Prostate gland (tissue), 2 donors: Measurements from ENCODE around the gene LCTL. TPM values are rescaled to one million over a fixed set of nuclear protein-coding genes. Genes with fewer than 3 reads are reported as not detected.
"Not testable (repeated sequence)": the region's sequence is repeated elsewhere in the genome, so short reads cannot be mapped to it uniquely, and the experiment has no call there.

ENCODE experiments used
- DNase-seq: peaks from one replicate; pipeline ENCODE4 v3.0.0-alpha.2; 2019; ENCODE audit warnings: low spot score
- H3K27ac ChIP-seq, 2 donors: fragments of 200-600 bp; sonication (generic); 2 replicates each; pipeline ENCODE4 v1.5.1; 2017 to 2019
- H3K27me3 ChIP-seq: fragments of 200-600 bp; sonication (generic); replicated peaks from 2 replicates; pipeline ENCODE4 v1.5.1; 2019; ENCODE audit not compliant: insufficient read depth
- H3K36me3 ChIP-seq, 2 donors: fragments of 200-600 bp; sonication (generic); 1 replicate in 1 of 2; 2 replicates in 1 of 2; pipeline versions ENCODE4 v1.5.1 to v1.8.1; 2017 to 2019
- H3K4me1 ChIP-seq: fragments of 200-600 bp; sonication (generic); replicated peaks from 2 replicates; pipeline ENCODE4 v1.5.1; 2019
- H3K4me3 ChIP-seq, 2 donors: fragments of 200-600 bp; sonication (generic); 2 replicates each; pipeline ENCODE4 v1.5.1; 2017 to 2019
- H3K9me3 ChIP-seq: fragments of 200-600 bp; sonication (generic); 2 replicates; pipeline ENCODE4 v1.5.1; 2017
- POLR2A ChIP-seq: fragments of 450-650 bp; IDR thresholded peaks from one replicate; pipeline ENCODE4 v1.6.1; 2016; ENCODE audit warnings: antibody characterized with exemption, mild to moderate bottlenecking
- POLR2AphosphoS5 ChIP-seq: sonication (generic); formaldehyde crosslinking; IDR thresholded peaks from one replicate; pipeline ENCODE4 v1.6.1; 2017; ENCODE audit warnings: antibody characterized with exemption
- WGBS: methylation state at CpG from one replicate; pipeline ENCODE4 v1.1.5; 2018; 5-methylcytosine and 5-hydroxymethylcytosine counted together
- intact Hi-C: fragments of 100-400 bp; cut with DNase I; formaldehyde crosslinking; loops from one replicate; pipeline ENCODE4 v1.14.2; 2022
- total RNA-seq, 2 donors: library from RNA; depleted of rRNA; stranded (reverse); fragments of >200 nt; gene quantifications; one replicate each; pipeline ENCODE4 v1.1.0, GENCODE V29; 2016
- TF ChIP-seq, protein P1 (sequence below), 4 experiments: fragments of 200-600 bp in 2 of 4; fragments of 450-650 bp in 2 of 4; sonication (generic) in 2 of 4; IDR thresholded peaks; 1 replicate in 3 of 4; 2 replicates in 1 of 4; pipeline ENCODE4 v1.5.1; 2016 to 2019; ENCODE audit warnings: antibody characterized with exemption in 4 of 4, mild to moderate bottlenecking in 2 of 4, moderate library complexity in 2 of 4

The LCTL gene
- total RNA-seq, 2 donors from 2014 or later = not detected

DNA sequence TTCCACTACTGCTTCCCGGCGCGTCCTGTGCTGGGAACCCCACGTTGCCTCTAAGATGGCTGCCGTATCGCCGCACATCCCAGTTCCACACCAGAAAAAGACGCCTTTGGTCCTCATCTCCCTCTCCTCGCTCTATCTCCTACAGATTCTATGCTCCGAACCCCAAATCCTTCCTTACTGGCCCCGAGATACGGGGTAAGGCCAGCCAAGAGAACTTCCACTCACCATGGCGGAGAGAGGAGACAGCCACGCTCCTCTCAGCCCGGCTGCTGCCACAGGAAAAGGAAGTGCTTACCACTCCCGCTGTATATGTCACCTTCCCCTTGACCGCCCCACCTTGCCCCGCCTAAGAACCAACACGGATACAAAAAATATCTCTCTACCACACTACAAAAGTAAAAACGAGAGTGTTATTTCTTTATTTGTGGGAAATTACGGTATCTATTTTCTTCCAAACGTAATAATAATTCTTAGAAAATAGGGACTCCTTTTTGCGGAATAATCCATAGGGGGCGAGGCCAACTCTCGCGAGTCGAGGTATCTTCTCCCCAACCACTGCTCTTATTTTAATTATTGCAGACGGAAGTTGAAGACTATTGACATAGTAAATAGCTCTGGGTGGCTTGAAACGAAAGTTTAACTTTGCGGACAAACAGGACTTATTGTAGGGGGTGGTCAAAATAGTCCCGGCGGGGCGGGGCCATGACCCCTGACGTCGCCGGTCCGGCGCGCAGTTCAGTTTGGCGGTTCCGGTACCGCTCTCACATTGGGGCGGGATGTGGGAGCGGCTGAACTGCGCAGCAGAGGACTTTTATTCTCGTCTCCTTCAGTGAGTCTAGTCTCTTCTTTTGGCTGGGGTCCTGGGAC lies 61.0 kb downstream of the LCTL start, which contains the start of the genes RPL4 and ZWILCH:
RPL4 (minus strand) TSS at position 293 of the 867 bp plus-strand sequence; CDS start at position 228, 65 bp downstream.
ZWILCH (plus strand) TSS at position 764 of the 867 bp plus-strand sequence; CDS start at position 777, 13 bp downstream.
- intact Hi-C loops = loop anchor here (10.0 kb wide), 1 partner anchor 200 kb away; the partner anchor contains the start of gene SMAD6

DNA sequence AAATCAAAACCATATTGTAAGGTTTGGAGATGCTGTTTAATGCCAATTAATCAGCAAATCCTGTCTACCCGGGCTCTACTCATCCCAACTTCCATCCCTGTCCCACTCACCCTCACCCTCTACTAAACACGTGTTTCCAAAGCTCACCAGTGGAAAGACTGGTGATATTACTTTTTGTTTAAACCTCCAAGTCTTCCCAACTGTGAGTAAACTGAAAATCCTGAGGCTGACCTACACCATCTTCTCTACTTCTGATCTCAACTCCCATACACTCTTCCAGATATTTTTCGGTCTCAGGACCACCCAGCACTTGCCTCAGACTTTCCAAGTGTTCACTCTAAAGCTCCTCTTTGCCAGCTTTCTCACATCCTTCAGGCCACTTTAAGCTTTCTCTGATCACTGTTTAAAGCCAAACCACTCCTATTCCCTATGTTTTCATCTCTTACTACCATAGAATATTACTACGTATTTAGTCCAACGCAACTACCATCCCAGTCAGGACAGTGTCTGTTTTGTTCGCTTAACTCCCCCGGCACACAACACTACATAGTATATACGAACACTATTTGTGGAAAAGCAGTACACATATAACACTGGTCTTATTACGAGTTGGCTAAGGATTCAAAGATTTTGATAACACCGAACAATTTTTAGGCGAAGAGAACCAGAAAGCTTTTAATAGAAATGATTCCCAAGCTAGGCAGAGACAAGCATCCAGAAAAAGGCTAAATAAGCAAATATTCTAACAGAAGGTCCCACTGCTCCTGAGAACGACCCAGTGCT lies 61.8 kb downstream of the LCTL start:
- intact Hi-C loops = loop anchor here (10.0 kb wide), 1 partner anchor 201 kb away; the partner anchor contains the start of gene SMAD6
- Histone ChIP-seq H3K4me1 (peaks cover 4% of the 10 kb centered on the region), H3K36me3 (peaks cover 19 to 24% of the 10 kb centered on the region in 2 donors), H3K27me3 (no peaks in the 10 kb centered on the region), H3K9me3 (no peaks in the 10 kb centered on the region), H3K27ac (peak overlapping the region; percentile 78 to 95), H3K4me3 (peak overlapping the region; percentile 75 to 90)
- TF ChIP-seq POLR2AphosphoS5 = no peak
- under 1% methylated on average over 12 of the region's 12 CpGs for WGBS
- no peak for DNase-seq

More for the DNA sequence above, 61.0 kb downstream of the LCTL start, which contains the start of the genes RPL4 and ZWILCH:
- Histone ChIP-seq H3K9me3 (no peaks in the 10 kb centered on the region), H3K4me3 (peak within 1 kb of the TSS; percentile 75 to 90), H3K27me3 (no peaks in the 10 kb centered on the region), H3K27ac (peak within 1 kb of the TSS; percentile 78 to 95), H3K36me3 (peaks cover 15 to 18% of the 10 kb centered on the region in 2 donors), H3K4me1 (peaks cover 4% of the 10 kb centered on the region)
- peak; percentile 77 for TF ChIP-seq POLR2AphosphoS5
- TF ChIP-seq, protein P1, sequence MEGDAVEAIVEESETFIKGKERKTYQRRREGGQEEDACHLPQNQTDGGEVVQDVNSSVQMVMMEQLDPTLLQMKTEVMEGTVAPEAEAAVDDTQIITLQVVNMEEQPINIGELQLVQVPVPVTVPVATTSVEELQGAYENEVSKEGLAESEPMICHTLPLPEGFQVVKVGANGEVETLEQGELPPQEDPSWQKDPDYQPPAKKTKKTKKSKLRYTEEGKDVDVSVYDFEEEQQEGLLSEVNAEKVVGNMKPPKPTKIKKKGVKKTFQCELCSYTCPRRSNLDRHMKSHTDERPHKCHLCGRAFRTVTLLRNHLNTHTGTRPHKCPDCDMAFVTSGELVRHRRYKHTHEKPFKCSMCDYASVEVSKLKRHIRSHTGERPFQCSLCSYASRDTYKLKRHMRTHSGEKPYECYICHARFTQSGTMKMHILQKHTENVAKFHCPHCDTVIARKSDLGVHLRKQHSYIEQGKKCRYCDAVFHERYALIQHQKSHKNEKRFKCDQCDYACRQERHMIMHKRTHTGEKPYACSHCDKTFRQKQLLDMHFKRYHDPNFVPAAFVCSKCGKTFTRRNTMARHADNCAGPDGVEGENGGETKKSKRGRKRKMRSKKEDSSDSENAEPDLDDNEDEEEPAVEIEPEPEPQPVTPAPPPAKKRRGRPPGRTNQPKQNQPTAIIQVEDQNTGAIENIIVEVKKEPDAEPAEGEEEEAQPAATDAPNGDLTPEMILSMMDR (IDR thresholded peaks at IDR 0.05) = peak in 2 of 4 experiments; percentile 31 to 32
- peak; percentile 62 for TF ChIP-seq POLR2A
- peak; percentile 72 for DNase-seq
- WGBS = under 1% methylated on average over 46 of the region's 46 CpGs

DNA sequence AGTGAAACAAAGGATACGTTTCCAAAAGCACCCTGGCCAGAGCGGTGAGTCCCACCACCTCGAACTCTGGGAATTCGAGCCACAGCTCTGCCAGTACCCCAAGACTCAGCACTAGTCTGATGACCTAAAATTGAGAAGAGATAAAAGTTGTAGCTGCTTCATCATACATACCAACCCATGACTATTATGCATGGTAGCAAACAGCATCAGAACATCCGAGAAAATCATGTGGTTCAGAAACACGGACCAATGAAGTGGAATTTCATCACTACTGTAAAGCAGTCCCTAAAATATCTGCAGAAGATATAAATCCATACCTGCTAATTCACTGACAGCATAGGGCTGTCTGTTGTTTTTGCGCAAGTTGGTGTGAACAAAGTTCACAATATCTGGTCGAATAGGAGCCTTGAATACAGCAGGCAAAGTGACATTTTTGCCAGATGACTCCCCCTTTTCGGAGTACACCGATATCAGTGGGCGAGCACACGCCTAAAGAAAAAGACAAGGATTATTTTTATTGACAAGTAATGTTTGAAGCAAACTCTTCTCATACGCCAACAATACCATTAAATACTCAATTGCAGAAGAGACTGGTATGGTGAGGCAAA lies 62.7 kb downstream of the LCTL start:
- peak overlapping the region; percentile 75 to 90 for H3K4me3 ChIP-seq
- H3K4me1 ChIP-seq, H3K9me3 ChIP-seq, H3K27me3 ChIP-seq, DNase-seq: not testable (repeated sequence)
- H3K27ac ChIP-seq = peak overlapping the region in 1 of 2 donors; percentile 95
- H3K36me3 ChIP-seq = peaks cover 19 to 24% of the 10 kb centered on the region in 2 donors
- WGBS = 55% methylated on average over 13 of the region's 13 CpGs
- intact Hi-C loops = loop anchor here (10.0 kb wide), 1 partner anchor 202 kb away; the partner anchor contains the start of gene SMAD6

DNA sequence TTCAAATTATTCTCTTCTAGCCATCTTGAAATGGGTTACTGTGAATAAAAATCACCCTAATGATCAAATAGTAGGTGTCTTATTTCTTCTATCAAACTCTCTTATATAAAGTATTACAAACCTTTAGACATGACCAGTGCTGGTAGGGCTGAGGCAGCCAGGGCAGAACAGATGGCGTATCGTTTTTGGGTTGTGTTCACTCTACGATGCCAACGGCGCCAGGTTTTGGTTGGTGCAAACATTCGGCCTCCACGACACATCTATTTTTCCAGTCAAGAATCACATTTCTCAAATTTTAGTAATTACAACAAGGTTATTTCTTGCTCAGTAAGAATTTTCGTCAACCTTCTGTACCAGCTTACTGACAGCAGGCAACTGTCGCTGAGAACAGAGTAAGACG lies 63.3 kb downstream of the LCTL start:
- intact Hi-C loops = loop anchor here (10.0 kb wide), 1 partner anchor 202 kb away; the partner anchor contains the start of gene SMAD6
- Histone ChIP-seq H3K36me3 (peaks cover 19 to 24% of the 10 kb centered on the region in 2 donors), H3K27me3 (no peaks in the 10 kb centered on the region), H3K9me3 (no peaks in the 10 kb centered on the region), H3K4me3 (no peak overlapping the region), H3K4me1 (peaks cover 7% of the 10 kb centered on the region), H3K27ac (no peak overlapping the region)
- no peak for DNase-seq
- WGBS = 73% methylated on average over 10 of the region's 10 CpGs
- TF ChIP-seq, protein P1 (IDR thresholded peaks at IDR 0.05) = no peak
- TF ChIP-seq POLR2AphosphoS5 (no peak), POLR2A (no peak)

DNA sequence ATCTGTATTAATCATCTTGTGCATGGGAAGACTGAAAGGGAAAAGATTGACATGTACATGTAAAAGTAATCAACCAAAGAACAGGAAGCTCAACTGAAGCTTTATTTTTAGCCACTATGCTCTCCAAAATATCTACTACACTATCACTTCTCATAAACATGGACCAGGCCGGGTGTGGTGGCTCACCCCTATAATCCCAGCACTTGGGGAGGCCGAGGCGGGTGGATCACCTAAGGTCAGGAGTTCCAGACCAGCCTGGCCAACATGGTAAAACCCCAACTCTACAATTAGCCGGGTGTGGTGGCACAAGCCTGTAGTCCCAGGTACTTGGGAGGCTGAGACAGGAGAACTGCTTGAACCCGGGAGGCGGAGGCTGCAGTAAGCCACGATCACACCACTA lies 65.5 kb downstream of the LCTL start:
- not testable (repeated sequence) for DNase-seq, H3K4me1 ChIP-seq, H3K9me3 ChIP-seq, H3K27ac ChIP-seq, H3K27me3 ChIP-seq, H3K4me3 ChIP-seq
- intact Hi-C loops = loop anchor here (10.0 kb wide), 1 partner anchor 204 kb away; the partner anchor contains the start of gene SMAD6
- H3K36me3 ChIP-seq = peaks cover 19 to 24% of the 10 kb centered on the region in 2 donors
- 89% methylated on average over 7 of the region's 7 CpGs for WGBS
